HG02938 (cell line): ENCODE results near the gene NR5A2.
"Not testable (repeated sequence)": the region's sequence is repeated elsewhere in the genome, so short reads cannot be mapped to it uniquely, and the experiment has no call there.

Source experiments
- ATAC-seq: cut with Tn5 transposase; IDR thresholded peaks from one replicate; pipeline ENCODE4 v1.9.1; 2021; ENCODE audit warnings: mild to moderate bottlenecking, moderate library complexity; ENCODE audit not compliant: unreplicated experiment

NR5A2 gene

DNA sequence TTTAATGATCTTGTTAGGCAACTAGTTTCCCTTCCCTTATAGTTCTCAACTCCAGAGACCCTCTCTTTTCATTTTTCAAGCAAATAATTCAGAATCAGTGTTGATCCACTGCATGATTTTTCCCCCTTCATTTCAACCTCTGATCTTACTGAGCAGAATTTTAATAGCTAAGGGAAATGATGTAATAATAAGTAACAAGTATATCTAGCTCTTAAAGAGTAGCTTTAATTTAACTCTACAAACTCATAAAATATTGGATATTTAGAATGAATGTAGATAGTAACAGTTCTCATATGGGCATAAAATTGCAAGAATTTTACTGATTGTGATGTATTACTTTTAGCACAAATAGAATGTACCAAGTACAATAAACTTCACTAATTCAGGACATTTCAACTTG is 130.2 kb downstream of the NR5A2 start:
- ATAC-seq: no peak

DNA sequence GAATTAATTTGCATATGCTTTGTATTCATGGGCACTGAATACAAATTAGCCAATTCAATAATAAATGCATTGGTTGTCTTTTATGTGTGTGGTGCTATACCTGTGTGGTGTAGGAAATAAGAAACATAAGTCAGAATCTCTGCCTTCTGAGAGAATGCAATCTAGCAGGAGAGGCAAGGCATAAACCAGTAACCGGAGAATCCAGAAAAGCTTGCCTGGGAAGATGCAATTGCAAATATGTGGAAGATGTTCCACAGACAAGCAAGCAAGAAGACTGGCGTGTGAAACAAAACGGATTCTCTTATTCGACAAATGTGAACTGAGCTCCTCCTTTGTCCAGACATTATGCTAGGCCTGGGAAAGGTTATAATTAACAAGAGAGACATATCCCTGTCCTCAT is 134.3 kb downstream of the NR5A2 start:
- no peak for ATAC-seq

DNA sequence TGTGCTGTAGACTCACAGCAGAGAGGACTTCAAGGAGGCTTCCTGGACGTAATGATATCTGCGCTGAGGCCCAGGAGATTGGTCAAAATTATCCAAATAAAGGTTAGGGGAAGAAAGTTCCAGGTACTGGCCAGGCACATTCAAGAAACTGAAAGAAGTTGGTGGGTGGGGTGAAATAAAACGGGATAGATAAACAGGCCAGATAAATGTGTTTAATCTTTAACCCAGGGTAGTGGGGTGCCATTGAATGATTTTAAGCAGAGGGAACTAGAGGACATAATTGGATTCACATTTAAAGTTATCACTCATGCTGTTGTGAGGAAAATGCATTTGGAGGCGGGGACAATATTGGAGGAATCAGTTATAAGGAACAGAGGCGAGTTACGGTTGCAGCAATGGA is 134.7 kb downstream of the NR5A2 start:
- ATAC-seq: no peak

DNA sequence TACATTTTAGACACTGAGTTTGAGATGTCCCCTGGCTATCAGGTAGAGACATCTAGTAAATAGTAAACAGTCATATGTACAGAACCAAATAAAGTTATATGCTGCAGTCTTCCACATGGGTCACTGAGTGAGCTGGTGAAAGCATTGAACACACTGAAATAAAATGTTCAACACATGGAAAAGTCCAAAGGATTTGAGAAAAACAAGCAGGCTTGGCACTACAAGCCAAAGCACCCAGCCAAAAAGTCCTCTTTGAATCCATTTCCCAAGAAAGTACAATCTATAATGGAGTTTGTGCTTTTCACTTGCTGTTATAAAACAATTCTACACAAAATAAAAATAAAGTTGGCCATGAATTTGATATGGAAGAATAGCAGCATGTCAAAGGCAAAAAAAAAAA is 135.4 kb downstream of the NR5A2 start:
- ATAC-seq: no peak

DNA sequence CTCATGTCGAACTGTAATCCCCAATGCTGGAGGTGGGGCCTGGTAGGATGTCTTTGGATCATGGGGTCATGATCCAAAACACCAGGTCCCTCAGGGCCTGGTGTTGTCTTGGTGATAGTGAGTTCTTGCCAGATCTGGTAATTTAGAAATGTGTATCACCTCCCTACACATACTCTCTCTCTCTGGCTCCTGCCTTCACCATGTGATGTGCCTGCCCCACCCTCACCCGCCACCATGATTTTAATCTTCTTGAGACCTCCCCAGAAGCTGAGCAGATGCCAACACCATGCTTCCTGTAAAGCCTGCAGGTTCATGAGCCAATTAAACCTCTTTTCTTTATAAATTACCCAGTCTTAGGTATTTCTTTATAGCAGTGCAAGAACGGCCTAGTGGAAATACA is 136.4 kb downstream of the NR5A2 start:
- ATAC-seq: no peak

DNA sequence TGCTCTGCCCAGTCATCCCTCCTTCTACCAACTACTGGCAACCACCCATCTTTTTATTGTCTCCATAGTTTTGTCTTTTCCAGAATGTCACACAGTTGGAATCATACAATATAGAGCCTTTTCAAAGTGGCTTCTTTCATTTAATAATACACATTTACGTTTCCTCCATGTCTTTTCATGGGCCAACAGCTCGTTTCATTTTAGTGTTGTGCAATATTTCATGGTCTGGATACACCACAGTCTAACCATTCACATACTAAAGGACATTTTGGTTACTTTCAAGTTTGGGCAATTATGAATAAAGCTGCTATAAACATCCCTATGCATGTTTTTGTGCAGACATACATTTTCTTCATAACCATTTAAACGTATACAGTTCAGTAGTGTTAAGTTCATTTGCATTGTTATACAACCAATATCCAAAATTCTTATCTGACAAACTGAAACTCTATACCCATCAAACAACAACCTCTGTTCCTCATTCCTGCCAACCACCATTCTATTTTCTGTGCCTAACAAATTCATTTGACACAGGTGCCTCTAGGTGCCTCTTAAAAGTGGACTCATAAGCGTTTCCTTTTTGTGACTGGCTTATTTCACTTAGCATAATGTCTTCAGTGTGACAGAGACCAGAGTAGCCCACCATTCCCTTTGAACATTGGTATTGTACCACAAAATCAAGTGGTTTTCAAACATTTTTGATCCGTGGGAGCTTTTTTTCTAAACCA is 138.1 kb downstream of the NR5A2 start:
- no peak for ATAC-seq

DNA sequence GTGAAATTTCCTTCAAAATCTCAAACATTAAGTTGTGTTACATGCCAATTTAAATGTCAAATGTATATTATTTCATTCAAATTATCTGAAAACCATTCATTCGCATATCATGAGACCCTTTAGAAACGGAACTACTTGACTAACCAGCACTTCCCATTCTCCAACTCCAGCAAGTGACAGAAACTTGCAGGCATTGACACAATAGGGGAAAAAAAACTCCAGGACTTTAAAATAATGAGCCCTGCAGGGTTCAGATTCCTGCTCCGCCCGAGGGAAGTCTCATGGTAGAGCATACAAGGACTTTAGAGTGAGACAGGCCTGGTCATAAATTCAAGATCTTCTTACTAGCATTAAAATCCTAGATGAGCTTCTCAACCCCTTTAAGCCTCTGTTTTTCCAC is 138.9 kb downstream of the NR5A2 start:
- ATAC-seq: no peak

DNA sequence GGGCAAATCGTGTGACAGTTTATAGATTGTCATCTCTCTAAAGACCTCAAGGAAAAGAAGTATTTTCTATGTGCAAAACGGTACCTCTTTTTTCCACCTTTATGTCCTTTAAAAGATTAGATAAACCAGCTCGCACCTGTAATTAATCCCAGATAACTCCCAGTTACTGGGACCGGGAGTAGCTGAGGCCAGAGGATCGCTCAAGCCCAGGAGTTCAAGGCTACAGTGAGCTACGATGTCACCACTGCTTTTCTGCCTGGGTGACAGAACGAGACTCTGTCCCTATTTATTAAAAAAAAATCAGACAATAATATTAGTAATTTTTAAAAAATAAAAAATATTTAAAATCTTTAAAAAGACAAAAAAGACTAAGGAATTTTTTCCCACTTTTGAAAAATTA is 141.4 kb downstream of the NR5A2 start:
- ATAC-seq: no peak

DNA sequence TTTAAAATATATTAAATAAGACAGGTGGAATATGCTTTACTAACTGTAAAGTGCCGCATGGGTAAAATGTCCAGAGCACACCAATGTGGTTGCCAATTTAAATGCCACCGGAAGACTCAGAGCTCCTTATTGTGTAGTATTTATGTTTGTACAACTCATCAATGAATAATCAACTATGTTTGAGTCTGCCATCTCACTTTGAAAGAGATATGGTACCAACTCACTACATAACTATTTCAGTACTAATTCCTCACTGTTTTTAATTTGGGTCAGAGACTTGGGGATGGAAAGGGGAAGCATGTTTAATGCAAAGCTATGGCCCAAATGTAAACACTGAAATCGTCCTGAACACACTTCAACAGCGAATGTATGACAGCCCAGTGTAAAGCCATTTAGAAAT is 144.8 kb downstream of the NR5A2 start:
- ATAC-seq: no peak

DNA sequence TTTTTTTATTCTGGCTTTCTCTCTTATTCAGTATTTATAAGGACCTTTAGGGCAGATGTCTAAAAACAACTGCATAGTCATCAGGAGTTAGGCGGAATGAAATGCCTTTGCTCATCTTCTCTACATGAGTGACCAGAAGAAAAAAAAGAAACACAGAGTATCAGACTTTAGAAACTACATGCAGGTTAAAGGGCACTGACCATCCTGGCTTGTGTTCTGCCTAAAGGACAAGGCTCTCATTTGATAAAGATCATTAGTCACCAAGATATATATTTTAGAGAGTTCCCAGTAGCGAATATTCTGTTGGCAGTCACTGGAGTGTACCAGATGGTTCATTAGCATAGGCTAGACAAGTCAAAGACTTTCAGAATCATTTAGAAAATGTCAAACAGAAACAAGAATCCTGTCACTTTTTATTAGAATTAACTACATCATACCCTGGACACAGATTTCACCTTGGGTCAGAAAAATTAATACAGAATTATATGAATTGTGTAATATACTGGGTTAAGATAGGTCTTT is 145.6 kb downstream of the NR5A2 start:
- ATAC-seq: no peak

DNA sequence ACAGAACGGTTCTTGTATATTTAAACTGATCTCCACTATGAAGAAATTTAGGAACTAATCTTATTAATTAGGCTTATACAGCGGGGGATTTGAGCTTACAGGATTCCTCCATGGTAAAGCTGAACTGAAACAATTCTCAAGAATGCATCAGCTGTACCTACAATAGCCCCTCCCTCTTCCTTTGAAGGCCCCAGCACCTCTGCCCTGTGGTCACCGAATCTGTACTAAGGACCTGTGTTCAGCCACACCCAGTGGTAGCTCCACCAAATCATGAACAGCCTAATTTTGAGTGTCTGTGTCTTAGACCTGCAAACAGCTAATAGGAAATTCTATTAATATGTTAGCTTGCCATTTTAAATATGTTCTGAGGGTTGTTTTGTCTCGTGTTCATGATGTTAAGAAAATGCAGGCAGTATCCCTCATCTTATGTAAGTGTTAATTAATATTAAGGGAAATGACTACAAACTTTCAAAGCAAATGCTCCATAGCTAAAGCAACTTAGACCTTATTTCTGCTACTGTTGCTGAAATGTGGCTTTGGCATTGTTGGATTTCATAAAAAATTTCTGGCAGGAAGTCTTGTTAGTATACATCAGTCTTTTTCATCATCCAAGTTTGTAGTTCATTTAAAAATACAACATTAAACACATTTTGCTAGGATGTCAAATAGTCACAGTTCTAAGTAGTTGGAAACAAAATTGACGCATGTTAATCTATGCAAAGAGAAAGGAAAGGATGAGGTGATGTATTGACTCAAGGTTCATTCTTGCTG is 147.2 kb downstream of the NR5A2 start:
- no peak for ATAC-seq

DNA sequence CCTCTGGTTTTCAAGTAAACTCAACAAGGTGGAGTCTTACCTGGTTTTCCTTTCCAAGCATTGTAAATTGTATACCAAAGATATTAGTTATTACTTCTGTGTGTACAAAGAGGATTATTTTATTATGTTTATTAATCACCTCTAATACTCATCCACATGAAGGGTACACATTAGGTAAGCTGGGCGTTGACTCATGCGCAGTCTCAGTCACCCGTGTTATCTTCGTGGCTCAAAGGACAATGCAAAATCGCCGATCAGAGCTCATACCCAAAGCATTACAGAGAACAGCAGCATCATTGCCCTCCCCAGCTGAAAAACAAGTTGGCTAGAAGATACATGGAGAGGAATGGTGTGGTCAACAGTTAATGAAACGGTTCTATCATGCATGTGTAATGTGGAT is 148.7 kb downstream of the NR5A2 start:
- ATAC-seq: no peak

DNA sequence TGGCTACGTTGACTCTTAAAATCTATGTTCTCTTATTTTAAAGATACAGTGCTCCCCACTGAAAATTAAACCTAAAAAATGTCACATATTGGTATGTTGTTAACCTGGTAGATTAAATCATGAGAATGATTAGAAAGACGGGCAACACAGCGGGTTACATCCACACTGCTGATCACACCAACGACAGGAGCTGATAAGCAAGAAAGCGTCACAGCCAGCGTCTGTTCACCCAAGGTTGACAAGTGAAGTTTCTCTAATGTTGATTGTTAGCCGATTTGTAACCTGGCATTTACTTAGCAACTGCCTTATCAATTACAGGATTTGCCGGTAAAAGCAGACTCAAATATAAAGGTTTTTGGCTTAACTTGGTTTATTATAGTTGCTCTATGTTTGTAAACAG is 149.3 kb downstream of the NR5A2 start:
- ATAC-seq: no peak

DNA sequence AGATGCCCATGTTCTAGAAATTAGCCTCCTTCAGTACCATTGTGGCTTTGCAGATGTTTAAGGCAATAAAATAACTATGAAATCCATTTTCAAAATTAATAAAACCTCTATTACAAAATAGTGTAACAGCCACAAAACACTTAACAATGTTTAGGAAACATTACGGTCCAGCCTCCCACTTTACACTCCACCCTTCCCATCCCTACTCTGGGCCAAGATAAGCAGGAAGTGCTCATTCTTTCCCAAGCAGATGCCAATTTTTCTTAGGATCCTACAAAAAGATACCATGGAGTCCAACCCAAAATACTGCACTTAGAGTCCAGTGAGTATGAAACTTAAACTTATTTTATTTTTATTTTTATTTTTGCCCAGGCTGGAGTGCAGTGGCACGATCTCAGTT is 150.8 kb downstream of the NR5A2 start:
- ATAC-seq: no peak

DNA sequence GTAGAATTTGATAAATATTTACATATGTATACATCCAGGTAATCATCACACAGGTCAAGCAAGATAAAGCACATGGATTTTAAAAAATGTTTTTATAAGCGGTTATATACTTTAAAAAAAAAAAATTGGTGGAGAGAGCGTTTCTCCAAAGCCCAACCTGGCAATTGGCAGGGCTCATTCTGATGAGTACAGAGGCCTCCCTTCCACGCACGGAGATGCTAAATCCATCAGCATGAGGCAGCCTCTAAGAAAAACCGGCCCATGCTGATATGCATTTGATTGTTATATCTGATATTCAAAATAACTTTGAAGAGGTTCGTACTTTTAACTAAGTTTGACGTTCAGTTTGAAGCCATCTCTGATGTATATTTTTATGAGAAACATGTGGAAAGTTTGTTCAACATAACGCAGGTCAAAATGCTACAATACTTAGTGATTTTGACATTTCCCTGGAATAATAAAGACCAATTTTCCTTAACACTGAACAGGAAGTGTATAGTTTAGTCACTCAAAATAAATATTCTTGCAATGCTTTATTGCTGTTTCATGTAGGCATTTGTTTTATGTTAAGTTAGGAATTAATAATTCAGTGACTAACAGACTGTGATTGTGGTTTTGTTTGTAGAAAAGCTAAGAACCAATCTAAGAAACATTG is 151.7 kb downstream of the NR5A2 start:
- no peak for ATAC-seq

DNA sequence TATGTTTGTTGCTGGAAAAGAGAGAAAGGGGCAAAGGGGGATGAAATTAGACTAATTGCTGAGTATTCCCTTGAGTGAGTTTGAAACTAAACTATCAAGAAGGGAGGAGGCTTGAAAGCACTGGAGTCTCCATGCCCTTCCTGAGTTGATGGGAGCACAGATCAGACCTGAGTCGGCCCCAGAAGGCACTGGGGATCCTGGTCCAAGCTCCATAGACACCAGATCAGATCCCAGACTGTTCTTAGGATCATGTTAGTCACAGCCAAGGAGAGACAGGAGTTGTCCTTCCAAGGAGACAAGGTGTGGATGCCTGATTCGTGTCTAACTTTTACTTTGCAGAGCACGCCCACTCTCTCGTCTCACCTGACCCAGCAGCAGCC is 152.3 kb downstream of the NR5A2 start:
- no peak for ATAC-seq

DNA sequence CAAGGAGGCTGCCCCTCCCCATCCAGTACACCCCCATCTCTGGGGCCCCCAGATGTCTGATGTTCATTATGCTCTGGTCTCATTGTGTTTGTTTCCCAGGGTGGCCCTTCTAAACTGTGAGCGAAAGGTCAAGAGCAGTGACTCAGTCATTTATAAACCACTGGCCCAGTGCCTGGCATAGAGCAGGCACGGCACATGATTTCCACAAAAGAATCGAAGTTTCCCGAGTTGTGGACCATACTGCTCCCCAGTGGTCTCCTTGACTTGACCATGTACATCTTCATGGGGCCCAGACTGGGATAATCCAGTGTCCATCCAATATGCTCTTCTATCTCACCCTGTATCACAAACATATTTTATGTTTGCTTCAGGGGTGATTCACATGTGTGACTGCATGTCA is 153.3 kb downstream of the NR5A2 start:
- no peak for ATAC-seq

DNA sequence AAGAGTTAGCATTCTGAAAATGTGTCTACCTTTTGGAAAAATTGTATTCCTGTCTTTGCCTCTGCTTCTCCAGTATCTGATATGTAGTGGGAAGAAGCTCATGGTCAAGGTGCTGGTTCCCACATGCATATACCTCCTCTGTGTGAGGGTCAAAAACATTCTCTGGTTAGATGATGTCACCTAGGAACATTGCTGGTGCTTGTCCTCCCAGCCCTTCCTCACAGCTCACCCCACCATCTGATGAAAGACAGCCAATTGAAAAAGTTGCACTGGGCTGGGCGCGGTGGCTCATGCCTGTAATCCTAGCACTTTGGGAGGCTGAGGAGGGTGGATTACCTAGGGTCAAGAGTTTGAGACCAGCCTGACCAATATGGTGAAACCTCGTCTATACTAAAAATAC is 154.4 kb downstream of the NR5A2 start:
- ATAC-seq: no peak

DNA sequence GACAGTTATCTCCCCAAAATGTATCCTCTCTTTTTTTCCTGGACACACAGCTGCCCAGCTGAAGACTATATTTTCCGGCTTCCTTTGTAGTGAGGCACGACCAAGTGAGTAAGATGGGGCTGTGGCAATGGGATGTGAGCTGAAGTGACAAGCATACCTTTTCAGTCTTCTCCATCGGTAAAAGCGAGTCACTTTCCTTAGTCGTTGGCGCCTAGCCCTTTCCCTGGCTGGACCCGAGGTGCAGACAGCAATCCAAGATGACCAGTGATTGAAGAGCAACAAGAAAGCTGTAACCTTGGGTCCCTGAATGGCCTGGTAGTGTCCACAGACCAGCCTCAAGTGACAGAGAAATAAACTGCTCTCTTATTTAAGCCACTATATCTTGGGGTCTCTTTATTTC is 155.2 kb downstream of the NR5A2 start:
- ATAC-seq: no peak

DNA sequence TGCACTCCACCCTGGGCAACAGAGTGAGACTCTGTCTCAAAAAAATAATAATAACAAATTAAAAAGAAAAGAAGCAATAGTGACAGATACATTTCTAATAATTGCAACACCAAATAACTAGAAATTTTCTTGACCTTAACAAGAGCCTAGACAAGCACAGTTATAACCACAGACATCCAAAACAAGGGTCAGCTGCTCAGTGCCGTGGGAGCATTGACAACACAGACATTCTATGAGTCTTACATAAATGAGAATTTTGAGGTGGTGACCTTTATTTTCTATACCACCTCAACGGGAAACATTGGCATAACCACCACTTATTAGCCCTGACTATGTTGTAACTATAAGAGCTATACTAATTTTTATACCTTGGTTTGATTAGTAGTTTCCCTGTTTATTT is 156.1 kb downstream of the NR5A2 start:
- no peak for ATAC-seq

DNA sequence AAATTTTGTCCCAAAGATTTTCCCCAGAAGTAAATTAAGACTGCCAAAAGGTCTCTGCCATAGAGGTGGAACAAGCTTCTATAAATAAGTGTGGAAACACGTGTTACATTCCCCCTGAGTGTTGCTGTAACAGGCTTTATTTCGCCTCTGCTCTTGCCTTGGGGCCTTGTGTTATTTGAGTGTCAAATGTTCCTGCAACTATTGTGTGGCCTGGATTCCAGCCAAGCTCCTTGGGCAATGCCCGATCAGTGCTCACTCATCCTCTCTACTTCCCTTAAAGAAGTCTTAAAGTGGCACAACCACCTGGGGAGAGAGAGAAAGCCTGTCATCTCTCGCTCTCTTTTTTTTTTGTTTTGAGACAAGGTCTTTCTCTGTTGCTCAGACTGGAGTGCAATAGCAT is 156.7 kb downstream of the NR5A2 start:
- ATAC-seq: no peak

DNA sequence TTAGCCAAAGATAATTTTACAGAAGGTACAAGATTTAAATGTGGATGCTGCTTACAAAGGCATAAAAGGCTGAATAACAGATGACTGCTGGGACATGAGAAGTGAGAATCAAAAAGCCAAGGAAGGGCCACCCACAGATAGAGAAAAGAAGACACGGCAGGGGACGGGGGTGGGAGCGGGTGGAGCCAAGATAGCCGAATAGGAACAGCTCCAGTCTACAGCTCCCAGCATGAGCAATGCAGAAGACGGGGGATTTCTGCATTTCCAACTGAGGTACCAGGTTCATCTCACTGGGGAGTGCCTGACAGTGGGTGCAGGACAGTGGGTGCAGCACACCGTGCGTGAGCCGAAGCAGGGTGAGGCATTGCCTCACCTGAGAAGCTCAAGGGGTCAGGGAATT is 157.7 kb downstream of the NR5A2 start:
- not testable (repeated sequence) for ATAC-seq
